ENCODE measurements around the gene ZBTB11. TPM values are rescaled to one million over a fixed set of nuclear protein-coding genes. Genes with fewer than 3 reads are reported as not detected.
"Not testable (repeated sequence)": the region's sequence is repeated elsewhere in the genome, so short reads cannot be mapped to it uniquely, and the experiment has no call there.

ZBTB11 gene
- total and polyA plus RNA-seq, 9 of the 15 experiments (the other 6 are each of a cell fraction or from before 2014, with no cell fraction given), result 6.2 to 31.9 (median 21.4) TPM

- peak; percentile 98 for TF ChIP-seq FOXO4 (CRISPR knock-in tag; IDR thresholded peaks at IDR 0.05)
- TF ChIP-seq PTRF (tag; IDR thresholded peaks at IDR 0.05), result peak; percentile 99
- peak; percentile 99 for TF ChIP-seq KDM2B (CRISPR knock-in tag; IDR thresholded peaks at IDR 0.05)
- TF ChIP-seq, protein P1, sequence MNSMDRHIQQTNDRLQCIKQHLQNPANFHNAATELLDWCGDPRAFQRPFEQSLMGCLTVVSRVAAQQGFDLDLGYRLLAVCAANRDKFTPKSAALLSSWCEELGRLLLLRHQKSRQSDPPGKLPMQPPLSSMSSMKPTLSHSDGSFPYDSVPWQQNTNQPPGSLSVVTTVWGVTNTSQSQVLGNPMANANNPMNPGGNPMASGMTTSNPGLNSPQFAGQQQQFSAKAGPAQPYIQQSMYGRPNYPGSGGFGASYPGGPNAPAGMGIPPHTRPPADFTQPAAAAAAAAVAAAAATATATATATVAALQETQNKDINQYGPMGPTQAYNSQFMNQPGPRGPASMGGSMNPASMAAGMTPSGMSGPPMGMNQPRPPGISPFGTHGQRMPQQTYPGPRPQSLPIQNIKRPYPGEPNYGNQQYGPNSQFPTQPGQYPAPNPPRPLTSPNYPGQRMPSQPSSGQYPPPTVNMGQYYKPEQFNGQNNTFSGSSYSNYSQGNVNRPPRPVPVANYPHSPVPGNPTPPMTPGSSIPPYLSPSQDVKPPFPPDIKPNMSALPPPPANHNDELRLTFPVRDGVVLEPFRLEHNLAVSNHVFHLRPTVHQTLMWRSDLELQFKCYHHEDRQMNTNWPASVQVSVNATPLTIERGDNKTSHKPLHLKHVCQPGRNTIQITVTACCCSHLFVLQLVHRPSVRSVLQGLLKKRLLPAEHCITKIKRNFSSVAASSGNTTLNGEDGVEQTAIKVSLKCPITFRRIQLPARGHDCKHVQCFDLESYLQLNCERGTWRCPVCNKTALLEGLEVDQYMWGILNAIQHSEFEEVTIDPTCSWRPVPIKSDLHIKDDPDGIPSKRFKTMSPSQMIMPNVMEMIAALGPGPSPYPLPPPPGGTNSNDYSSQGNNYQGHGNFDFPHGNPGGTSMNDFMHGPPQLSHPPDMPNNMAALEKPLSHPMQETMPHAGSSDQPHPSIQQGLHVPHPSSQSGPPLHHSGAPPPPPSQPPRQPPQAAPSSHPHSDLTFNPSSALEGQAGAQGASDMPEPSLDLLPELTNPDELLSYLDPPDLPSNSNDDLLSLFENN (IDR thresholded peaks at IDR 0.05; ENCODE audit: low read depth in 2 of 2, low read length in 2 of 2), result peak in 1 of 2 experiments; percentile 51; a peak in 1 of 4 replicates
- not testable (repeated sequence) for TF ChIP-seq MYC (IDR thresholded peaks at IDR 0.05; ENCODE audit: low read depth, low read length)
- TF ChIP-seq MYC (CRISPR knock-in tag; IDR thresholded peaks at IDR 0.05; ENCODE audit: borderline replicate concordance, low read depth), result peak; percentile 100
- peak; percentile 96 for TF ChIP-seq ZNF696 (CRISPR knock-in tag; conservative IDR thresholded peaks at IDR 0.05)
These were observed 35.4 kb downstream of the ZBTB11 start (continued) for GRCh38 chr3:101641397-101642115.

Measured in K562 (cell line).